Karpas-422 (cell line): Measurements from ENCODE around the gene PATJ. TPM values are rescaled to one million over a fixed set of nuclear protein-coding genes. Genes with fewer than 3 reads are reported as not detected.
"Not testable (repeated sequence)": the region's sequence is repeated elsewhere in the genome, so short reads cannot be mapped to it uniquely, and the experiment has no call there.

ENCODE experiments used
- DNase-seq: peaks from one replicate; pipeline ENCODE4 v3.0.0-alpha.2; 2015
- H2AFZ ChIP-seq: fragments of 200-600 bp; sonication (generic); 2 replicates; pipeline ENCODE4 v1.6.1; 2014; ENCODE audit warnings: antibody characterized with exemption, low read length, mixed read lengths
- H3K27ac ChIP-seq: fragments of 200-600 bp; sonication (generic); 2 replicates; pipeline ENCODE4 v1.5.1; 2014; ENCODE audit warnings: mild to moderate bottlenecking, low read length, moderate library complexity
- H3K27me3 ChIP-seq: fragments of 200-600 bp; sonication (generic); 2 replicates; pipeline ENCODE4 v1.6.1; 2014; ENCODE audit warnings: low read length, mixed read lengths
- H3K36me3 ChIP-seq: fragments of 200-600 bp; sonication (generic); 2 replicates; pipeline ENCODE4 v1.6.1; 2014; ENCODE audit warnings: low read length, mixed read lengths; ENCODE audit not compliant: insufficient read depth
- H3K4me1 ChIP-seq: fragments of 200-600 bp; sonication (generic); 2 replicates; pipeline ENCODE4 v1.6.1; 2014; ENCODE audit warnings: mild to moderate bottlenecking, low read length, mixed read lengths
- H3K4me2 ChIP-seq: fragments of 200-600 bp; sonication (generic); 2 replicates; pipeline ENCODE4 v1.6.1; 2014; ENCODE audit warnings: low read length, low read depth, mild to moderate bottlenecking; ENCODE audit not compliant: poor library complexity, severe bottlenecking
- H3K4me3 ChIP-seq: fragments of 200-600 bp; sonication (generic); 2 replicates; pipeline ENCODE4 v1.5.1; 2014; ENCODE audit warnings: mild to moderate bottlenecking, antibody characterized with exemption, low read length, mixed read lengths
- H3K79me2 ChIP-seq: fragments of 200-600 bp; sonication (generic); 2 replicates; pipeline ENCODE4 v1.6.1; 2014; ENCODE audit warnings: mild to moderate bottlenecking, low read length, mixed read lengths
- H3K9ac ChIP-seq: fragments of 200-600 bp; sonication (generic); 2 replicates; pipeline ENCODE4 v1.6.0; 2014; ENCODE audit warnings: low read length
- H3K9me2 ChIP-seq: fragments of 200-600 bp; sonication (generic), shearing (Covaris generic); replicated peaks from 2 replicates; pipeline ENCODE4 v1.6.0; 2014; ENCODE audit warnings: mild to moderate bottlenecking, low read length, moderate library complexity; ENCODE audit not compliant: insufficient read depth
- H3K9me3 ChIP-seq: fragments of 300-700, 200-600 bp; sonication (generic); 2 replicates; pipeline ENCODE4 v1.6.1; 2014; ENCODE audit warnings: low read length, mixed read lengths
- H4K20me1 ChIP-seq: fragments of 200-600 bp; sonication (generic); 2 replicates; pipeline ENCODE4 v1.6.1; 2014; ENCODE audit warnings: mild to moderate bottlenecking, antibody characterized with exemption, low read length, low read depth; ENCODE audit not compliant: insufficient read depth
- total RNA-seq: library from RNA; depleted of rRNA; stranded (reverse); fragments of >200 nt; shearing (Covaris generic); gene quantifications from 2 replicates; pipeline ENCODE4 v1.2.3, GENCODE V29; 2014; ENCODE audit warnings: low replicate concordance

The PATJ gene
- total RNA-seq, 1 experiment from 2014 or later = not detected

DNA sequence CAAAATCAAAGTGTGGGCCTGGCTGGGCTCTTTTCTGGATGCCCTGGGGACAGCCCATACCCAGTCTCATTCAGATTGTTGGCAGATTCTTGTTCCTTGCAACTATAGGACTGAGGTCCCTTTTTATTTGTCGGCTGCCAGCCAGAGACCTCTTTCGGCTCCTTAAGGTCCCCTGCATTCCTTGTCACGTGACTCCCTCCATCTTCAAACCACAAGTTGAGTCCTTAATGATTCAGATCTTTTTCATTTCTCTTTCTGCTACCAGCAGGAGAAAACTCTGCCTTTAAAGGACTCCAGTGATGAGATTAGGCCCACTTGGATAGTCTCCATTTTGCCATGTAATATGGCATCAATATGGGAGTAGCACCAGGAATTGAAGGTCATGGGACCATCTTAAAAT lies 48.6 kb downstream of the PATJ start:
- no peaks in the 10 kb centered on the region for H3K4me1 ChIP-seq
- DNase-seq = no peak
- no peak overlapping the region for H2AFZ ChIP-seq
- H3K79me2 ChIP-seq = no peaks in the 10 kb centered on the region
- H3K4me3 ChIP-seq = no peak overlapping the region
- no peaks in the 10 kb centered on the region for H3K27me3 ChIP-seq
- no peak overlapping the region for H3K27ac ChIP-seq
- H3K9me3 ChIP-seq = no peaks in the 10 kb centered on the region
- no peaks in the 10 kb centered on the region for H3K9me2 ChIP-seq
- H3K36me3 ChIP-seq = no peaks in the 10 kb centered on the region
- no peak overlapping the region for H3K9ac ChIP-seq
- H3K4me2 ChIP-seq = no peak overlapping the region
- H4K20me1 ChIP-seq = no peaks in the 10 kb centered on the region

DNA sequence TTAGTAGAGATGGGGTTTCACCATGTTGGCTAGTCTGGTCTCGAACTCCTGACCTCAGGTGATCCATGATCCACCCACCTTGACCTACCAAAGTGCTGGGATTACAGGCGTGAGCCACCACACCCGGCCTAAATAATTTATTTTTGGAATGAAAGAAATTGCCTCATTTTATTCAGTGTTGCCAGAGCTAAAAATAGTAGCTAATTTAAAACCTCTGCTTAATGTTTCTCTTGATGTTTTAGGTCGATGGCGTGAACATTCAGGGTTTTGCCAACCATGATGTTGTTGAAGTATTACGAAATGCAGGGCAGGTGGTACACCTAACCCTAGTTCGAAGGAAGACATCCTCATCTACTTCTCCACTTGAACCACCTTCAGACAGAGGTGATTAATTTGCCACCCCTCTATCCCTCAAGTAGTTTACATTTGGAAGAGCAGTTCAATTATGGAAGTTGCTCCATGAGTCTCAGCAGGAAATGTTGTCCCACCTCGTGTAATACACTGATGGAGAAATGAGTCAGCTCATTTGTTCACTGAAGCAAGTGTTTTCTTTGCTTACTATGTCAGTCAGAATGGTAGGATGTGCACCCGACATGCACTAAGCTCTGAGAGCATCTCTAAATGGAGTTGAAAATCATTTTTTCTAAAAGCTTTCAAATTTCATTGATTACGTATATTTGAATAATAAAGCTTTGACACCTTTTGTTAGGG lies 54.9 kb downstream of the PATJ start:
- Histone ChIP-seq H3K4me2 (no peak overlapping the region), H3K27me3 (no peaks in the 10 kb centered on the region), H3K36me3 (no peaks in the 10 kb centered on the region), H3K27ac (no peak overlapping the region), H4K20me1 (no peaks in the 10 kb centered on the region), H3K9ac (no peak overlapping the region), H3K9me3 (no peaks in the 10 kb centered on the region), H3K9me2 (no peaks in the 10 kb centered on the region), H3K79me2 (no peaks in the 10 kb centered on the region), H3K4me1 (no peaks in the 10 kb centered on the region), H2AFZ (no peak overlapping the region), H3K4me3 (no peak overlapping the region)
- no peak for DNase-seq

DNA sequence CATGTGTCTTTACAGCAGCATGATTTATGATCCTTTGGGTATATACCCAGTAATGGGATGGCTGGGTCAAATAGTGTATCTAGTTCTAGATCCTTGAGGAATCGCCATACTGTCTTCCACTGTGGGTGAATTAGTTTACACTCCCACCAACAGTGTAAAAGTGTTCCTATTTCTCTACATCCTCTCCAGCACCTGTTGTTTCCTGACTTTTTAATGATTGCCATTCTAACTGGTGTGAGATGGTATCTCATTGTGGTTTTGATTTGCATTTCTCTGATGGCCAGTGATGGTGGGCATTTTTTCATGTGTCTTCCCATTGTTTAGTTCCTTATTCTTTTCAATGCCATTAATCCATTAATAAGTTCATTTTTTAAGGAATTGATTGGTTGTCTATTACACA lies 58.8 kb downstream of the PATJ start:
- not testable (repeated sequence) for H3K4me1 ChIP-seq, H3K9me3 ChIP-seq, H3K9me2 ChIP-seq, H3K9ac ChIP-seq, H3K4me2 ChIP-seq, H2AFZ ChIP-seq, H4K20me1 ChIP-seq, H3K27me3 ChIP-seq, DNase-seq, H3K4me3 ChIP-seq, H3K79me2 ChIP-seq, H3K27ac ChIP-seq, H3K36me3 ChIP-seq

DNA sequence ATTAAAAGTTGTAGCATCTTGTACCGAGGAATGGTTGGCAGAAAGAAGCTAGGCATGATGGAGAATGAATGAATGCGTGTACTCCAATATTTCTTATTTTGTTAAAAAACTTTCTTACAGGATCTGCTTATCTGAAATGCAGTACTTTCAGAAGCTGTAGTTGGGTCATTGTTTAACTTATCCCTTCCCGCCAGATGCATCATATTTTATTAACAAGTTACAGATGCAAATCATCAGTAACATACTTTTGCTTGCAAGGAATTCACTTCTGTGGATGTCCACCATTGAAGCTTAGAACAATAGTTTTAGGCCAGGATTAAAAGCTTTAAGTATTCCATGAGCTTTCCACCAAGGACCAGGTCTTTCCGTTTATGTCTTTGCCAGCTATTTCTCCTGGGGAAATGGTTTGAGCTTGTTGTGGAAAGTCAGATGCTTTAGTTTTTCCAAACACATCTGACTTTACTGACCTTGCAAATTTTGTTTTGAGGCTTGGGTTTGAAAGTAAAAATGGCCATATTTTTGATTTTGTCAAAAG lies 65.4 kb downstream of the PATJ start:
- Histone ChIP-seq H3K79me2 (no peaks in the 10 kb centered on the region), H4K20me1 (no peaks in the 10 kb centered on the region), H3K27me3 (no peaks in the 10 kb centered on the region), H3K4me1 (no peaks in the 10 kb centered on the region), H2AFZ (no peak overlapping the region), H3K4me2 (no peak overlapping the region), H3K4me3 (no peak overlapping the region), H3K36me3 (no peaks in the 10 kb centered on the region), H3K9ac (no peak overlapping the region), H3K27ac (no peak overlapping the region), H3K9me3 (no peaks in the 10 kb centered on the region), H3K9me2 (no peaks in the 10 kb centered on the region)
- no peak for DNase-seq

DNA sequence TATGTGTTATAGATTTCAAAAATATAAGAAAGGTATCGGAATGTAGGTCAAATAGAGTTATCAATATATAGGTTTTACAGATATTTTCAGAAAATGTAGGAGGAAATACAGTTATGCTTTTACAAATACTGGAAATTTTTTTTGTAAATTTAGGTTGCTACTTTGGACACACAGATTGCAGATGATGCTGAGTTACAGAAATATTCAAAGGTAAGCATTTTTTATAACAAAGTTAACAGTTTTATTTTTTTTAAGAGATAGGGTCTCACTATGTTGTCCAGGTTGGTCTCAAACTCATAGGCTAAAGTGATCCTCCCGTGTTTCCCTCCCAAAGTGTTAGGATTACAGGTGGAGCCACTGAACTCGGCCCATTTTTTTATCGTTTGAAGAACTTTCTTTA lies 66.0 kb downstream of the PATJ start:
- no peak for DNase-seq
- no peaks in the 10 kb centered on the region for H3K27me3 ChIP-seq
- no peaks in the 10 kb centered on the region for H4K20me1 ChIP-seq
- no peaks in the 10 kb centered on the region for H3K9me3 ChIP-seq
- no peak overlapping the region for H3K9ac ChIP-seq
- no peaks in the 10 kb centered on the region for H3K79me2 ChIP-seq
- H3K4me1 ChIP-seq = no peaks in the 10 kb centered on the region
- H3K4me3 ChIP-seq = no peak overlapping the region
- no peak overlapping the region for H2AFZ ChIP-seq
- no peak overlapping the region for H3K27ac ChIP-seq
- no peak overlapping the region for H3K4me2 ChIP-seq
- no peaks in the 10 kb centered on the region for H3K9me2 ChIP-seq
- no peaks in the 10 kb centered on the region for H3K36me3 ChIP-seq

DNA sequence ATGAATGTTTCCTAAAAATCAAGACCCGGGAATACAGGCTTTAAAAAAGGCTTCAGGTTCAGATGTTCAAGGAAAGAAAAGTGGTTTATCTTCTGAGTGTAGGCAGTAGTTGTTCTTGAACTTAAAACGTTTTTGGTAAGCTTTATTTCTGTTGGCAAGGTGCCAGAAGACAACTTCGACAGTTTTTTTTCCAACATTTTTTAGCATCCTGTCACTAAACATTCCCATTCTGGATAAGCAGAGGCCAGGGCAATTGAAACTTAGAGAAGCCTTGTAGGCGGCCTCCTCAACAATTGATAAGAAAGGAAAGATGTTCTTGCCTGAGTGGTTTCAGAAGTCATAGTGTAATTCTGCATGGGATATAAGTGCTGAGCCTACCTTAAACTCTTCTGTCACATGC lies 66.7 kb downstream of the PATJ start:
- Histone ChIP-seq H3K27ac (no peak overlapping the region), H2AFZ (no peak overlapping the region), H3K79me2 (no peaks in the 10 kb centered on the region), H3K4me1 (no peaks in the 10 kb centered on the region), H3K9me2 (no peaks in the 10 kb centered on the region), H4K20me1 (no peaks in the 10 kb centered on the region), H3K9me3 (no peaks in the 10 kb centered on the region), H3K36me3 (no peaks in the 10 kb centered on the region), H3K27me3 (no peaks in the 10 kb centered on the region), H3K9ac (no peak overlapping the region), H3K4me3 (no peak overlapping the region), H3K4me2 (no peak overlapping the region)
- DNase-seq = no peak

DNA sequence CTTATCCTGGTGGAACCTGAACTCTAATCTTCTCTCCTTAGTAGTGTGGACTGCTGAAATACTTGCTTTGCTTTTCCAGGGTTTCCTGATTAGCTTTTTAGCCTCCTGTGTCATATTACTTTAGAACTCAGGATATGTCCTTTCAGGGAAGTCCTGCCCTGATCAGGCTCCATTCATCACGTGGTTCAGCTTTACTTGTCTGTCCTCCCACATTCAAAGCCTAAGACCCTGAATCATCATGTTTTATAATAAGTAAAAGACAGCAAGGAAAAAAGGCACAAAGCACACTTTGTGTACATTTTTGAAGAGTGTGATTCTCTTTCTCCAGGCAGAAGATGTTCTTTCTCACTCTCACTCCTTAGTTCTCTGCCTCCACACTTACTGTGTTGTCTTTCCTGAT lies 70.6 kb downstream of the PATJ start:
- H3K4me2 ChIP-seq = no peak overlapping the region
- DNase-seq = no peak
- no peak overlapping the region for H3K4me3 ChIP-seq
- no peak overlapping the region for H3K27ac ChIP-seq
- no peak overlapping the region for H2AFZ ChIP-seq
- H3K9me2 ChIP-seq = no peaks in the 10 kb centered on the region
- no peaks in the 10 kb centered on the region for H3K4me1 ChIP-seq
- H4K20me1 ChIP-seq = no peaks in the 10 kb centered on the region
- no peaks in the 10 kb centered on the region for H3K9me3 ChIP-seq
- H3K27me3 ChIP-seq = no peaks in the 10 kb centered on the region
- H3K79me2 ChIP-seq = no peaks in the 10 kb centered on the region
- H3K9ac ChIP-seq = no peak overlapping the region
- no peaks in the 10 kb centered on the region for H3K36me3 ChIP-seq

DNA sequence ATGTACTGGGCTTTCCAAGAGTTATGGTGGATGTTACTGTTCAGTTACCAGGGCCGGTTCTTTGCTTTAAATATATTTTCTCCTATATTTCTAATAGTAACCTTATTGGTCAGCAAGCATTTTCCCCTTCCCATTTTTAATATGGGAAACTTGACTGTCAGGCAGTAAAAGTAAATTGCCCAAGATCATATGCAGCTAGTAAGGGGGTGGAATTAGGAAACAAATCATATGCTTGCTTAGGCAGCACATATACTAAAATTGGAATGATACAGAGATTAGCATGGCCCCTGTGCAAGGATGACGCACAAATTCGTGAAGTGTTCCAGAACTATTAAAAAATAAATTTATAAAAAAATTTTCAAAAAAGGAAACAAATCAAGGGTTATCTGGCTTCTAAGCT lies 73.9 kb downstream of the PATJ start:
- Histone ChIP-seq H3K9me2 (no peaks in the 10 kb centered on the region), H3K4me2 (no peak overlapping the region), H3K4me3 (no peak overlapping the region), H3K9ac (no peak overlapping the region), H4K20me1 (no peaks in the 10 kb centered on the region), H3K27me3 (no peaks in the 10 kb centered on the region), H3K79me2 (no peaks in the 10 kb centered on the region), H3K27ac (no peak overlapping the region), H3K36me3 (no peaks in the 10 kb centered on the region), H2AFZ (no peak overlapping the region), H3K4me1 (no peaks in the 10 kb centered on the region), H3K9me3 (no peaks in the 10 kb centered on the region)
- DNase-seq = no peak
